HepG2 (cell line): Measurements from ENCODE around the gene GRIK4. TPM values are rescaled to one million over a fixed set of nuclear protein-coding genes. Genes with fewer than 3 reads are reported as not detected.

Experiments
- ATAC-seq: fragments of 200-7000 bp; cut with Tn5 transposase; 3 replicates; pipeline ENCODE4 v1.9.1; 2020; ENCODE audit warnings: mild to moderate bottlenecking, moderate library complexity
- BruUV-seq: library from RNA; stranded (reverse); fragments of 400-500 nt; replicated peaks from 2 replicates; lab custom pipeline; 2021; lab: Mats Ljungman, UMichigan
- CTCF ChIA-PET: fragments of 300-600 bp; formaldehyde crosslinking; extraction: SDS; loops from one replicate; lab custom pipeline; 2021; ENCODE audit warnings: low total read pairs, inconsistent platforms, low intra/inter-chr PET ratio; lab: Yijun Ruan, JAX
- POLR2A ChIA-PET: fragments of 350-600 bp; sonication (Branson Sonifier 250); formaldehyde crosslinking; loops from one replicate; lab custom pipeline; 2020; ENCODE audit warnings: antibody characterized with exemption, inconsistent platforms; lab: Yijun Ruan, JAX
- DNase-seq: peaks from one replicate; pipeline ENCODE4 v3.0.0-alpha.2; 2015; ENCODE audit warnings: low spot score
- FAIRE-seq: peaks from 3 replicates; lab custom pipeline; 2011; peaks lifted over from hg19 to GRCh38; lab: Jason Lieb, UNC
- H2AFZ ChIP-seq: one replicate; pipeline ENCODE4 v1.6.1; 2011; ENCODE audit warnings: low read length, inconsistent platforms
- H3K27ac ChIP-seq: fragments of 300-600 bp; 3 replicates; pipeline ENCODE4 v1.8.0; 2011; ENCODE audit warnings: mixed run types, mild to moderate bottlenecking, mixed read lengths, low read length, inconsistent platforms; ENCODE audit not compliant: insufficient read depth; ENCODE audit errors: extremely low read length
- H3K27me3 ChIP-seq, 2 experiments: fragments of 200-600 bp in 1 of 2; 2 replicates in 1 of 2; 3 replicates in 1 of 2; pipeline versions ENCODE4 v1.6.0 to v1.8.0; 2011; ENCODE audit warnings: low read length in 2 of 2, mild to moderate bottlenecking in 2 of 2, moderate library complexity in 2 of 2, inconsistent platforms in 1 of 2; ENCODE audit not compliant: insufficient read depth in 2 of 2, control insufficient read depth in 1 of 2
- H3K36me3 ChIP-seq, 2 experiments: fragments of 200-600 bp in 1 of 2; replicated peaks in 1 of 2; 2 replicates in 1 of 2; 3 replicates in 1 of 2; pipeline versions ENCODE4 v1.5.1 to v1.8.0; 2011; ENCODE audit warnings: low read length in 2 of 2, inconsistent platforms in 1 of 2; ENCODE audit not compliant: insufficient read depth in 2 of 2, control insufficient read depth in 1 of 2
- H3K4me1 ChIP-seq: 2 replicates; pipeline ENCODE4 v1.5.1; 2012; ENCODE audit warnings: low read length, inconsistent platforms; ENCODE audit not compliant: insufficient read depth
- H3K4me2 ChIP-seq: 2 replicates; pipeline ENCODE4 v1.6.0; 2011; ENCODE audit warnings: low read depth, low read length, inconsistent platforms
- H3K4me3 ChIP-seq, 3 experiments: fragments of 200-600 bp in 1 of 3; sonication (generic), shearing (Covaris generic) in 1 of 3; replicated peaks in 1 of 3; 2 replicates each; pipeline ENCODE4 v1.5.1; 2011 to 2016; ENCODE audit warnings: low read length in 3 of 3, inconsistent platforms in 2 of 3, low read depth in 2 of 3, mild to moderate bottlenecking in 2 of 3, control low read depth in 1 of 3, mixed read lengths in 1 of 3; ENCODE audit not compliant: insufficient read depth in 1 of 3
- H3K79me2 ChIP-seq: one replicate; pipeline ENCODE4 v1.6.1; 2011; ENCODE audit warnings: low read length, inconsistent platforms; ENCODE audit not compliant: insufficient read depth
- H3K9ac ChIP-seq: 2 replicates; pipeline ENCODE4 v1.6.0; 2011; ENCODE audit warnings: mild to moderate bottlenecking, low read depth, low read length, inconsistent platforms; ENCODE audit not compliant: insufficient read depth
- H3K9me3 ChIP-seq: 2 replicates; pipeline ENCODE4 v1.5.1; 2012; ENCODE audit warnings: mild to moderate bottlenecking, low read length
- H4K20me1 ChIP-seq: 2 replicates; pipeline ENCODE4 v1.6.0; 2011; ENCODE audit warnings: inconsistent platforms, mild to moderate bottlenecking, low read length, moderate library complexity; ENCODE audit not compliant: insufficient read depth
- CEBPB ChIP-seq: IDR thresholded peaks from 2 replicates; pipeline ENCODE4 v1.6.1; 2011; ENCODE audit warnings: low read depth, low read length, improper control_type of control experiment, borderline replicate concordance
- CEBPG ChIP-seq: IDR thresholded peaks from 2 replicates; pipeline ENCODE4 v1.6.1; 2016
- FOXC1 ChIP-seq: sonication (generic); formaldehyde crosslinking; IDR thresholded peaks from 2 replicates; pipeline ENCODE4 v1.8.0; 2022; ENCODE audit warnings: mild to moderate bottlenecking, missing genetic modification reagents, borderline replicate concordance
- HNF1A ChIP-seq, 2 experiments: sonication (generic) in 1 of 2; formaldehyde crosslinking in 1 of 2; IDR thresholded peaks; 2 replicates each; pipeline versions ENCODE4 v1.4.0 to v1.6.1; 2016 to 2020; ENCODE audit warnings: borderline replicate concordance in 1 of 2, low read depth in 1 of 2, mild to moderate bottlenecking in 1 of 2, missing genetic modification reagents in 1 of 2
- HNF4A ChIP-seq: sonication (generic); formaldehyde crosslinking; IDR thresholded peaks from 2 replicates; pipeline ENCODE4 v1.4.0; 2020; ENCODE audit warnings: missing genetic modification reagents
- HNF4G ChIP-seq, 2 experiments: sonication (generic) in 1 of 2; formaldehyde crosslinking in 1 of 2; IDR thresholded peaks; 2 replicates each; pipeline versions ENCODE4 v1.4.0 to v1.6.1; 2011 to 2020; ENCODE audit warnings: borderline replicate concordance in 2 of 2, low read depth in 2 of 2, mild to moderate bottlenecking in 2 of 2, low read length in 1 of 2, missing genetic modification reagents in 1 of 2, moderate library complexity in 1 of 2
- MTF2 ChIP-seq: sonication (generic); formaldehyde crosslinking; IDR thresholded peaks from 2 replicates; pipeline ENCODE4 v1.5.0; 2020; ENCODE audit warnings: missing genetic modification reagents, borderline replicate concordance
- WGBS: methylation state at CpG from one replicate; pipeline ENCODE4 v1.1.6; 2017; ENCODE audit warnings: low lambda C conversion rate; 5-methylcytosine and 5-hydroxymethylcytosine counted together
- in situ Hi-C: cut with HindIII; loops from 2 replicates; pipeline ENCODE4 v1.10.0; 2017; ENCODE audit warnings: low pct_unique_long_range_greater_than_20kb; ENCODE audit not compliant: extremely low pct_ligation_motif_present
- intact Hi-C: fragments of 100-400 bp; cut with micrococcal nuclease; formaldehyde crosslinking; loops from one replicate; pipeline ENCODE4 v1.10.0; 2022; ENCODE audit not compliant: unreplicated experiment
- polyA plus RNA-seq, 8 experiments: library from polyadenylated mRNA; depleted of rRNA in 3 of 8; stranded (reverse) in 7 of 8; unstranded in 1 of 8; fragments of >200 nt; fragmentation: Illumina TruSeq in 4 of 8; extraction: Trizol in 4 of 8; gene quantifications; 2 replicates each; pipeline versions ENCODE4 v1.2.1 to v1.2.3, GENCODE V29; 2011 to 2016; ENCODE audit warnings: low read depth in 4 of 8, missing spikeins in 1 of 8, mixed read lengths in 1 of 8; ENCODE audit not compliant: insufficient read depth in 1 of 8
- total RNA-seq, 5 experiments: library from RNA; depleted of rRNA; stranded (reverse); fragments of >200 nt; fragmentation: Illumina TruSeq; extraction: Trizol; gene quantifications; 2 replicates each; pipeline ENCODE4 v1.2.3, GENCODE V29; 2016; ENCODE audit warnings: low read depth in 1 of 5
- TF ChIP-seq, protein P1 (sequence below): sonication (generic); formaldehyde crosslinking; IDR thresholded peaks from 2 replicates; pipeline ENCODE4 v1.8.1; 2023; ENCODE audit warnings: mild to moderate bottlenecking, missing genetic modification reagents

Gene GRIK4
- total and polyA plus RNA-seq, 2 of the 13 experiments (the other 11 are each of a cell fraction or from before 2014, with no cell fraction given): 0.04 to 0.07 TPM

- peak; percentile 39; the same call in 1 of the 2 replicates for TF ChIP-seq HNF1A (IDR thresholded peaks at IDR 0.05; ENCODE audit: low read depth)
- TF ChIP-seq HNF1A (CRISPR knock-in tag; IDR thresholded peaks at IDR 0.05; ENCODE audit: borderline replicate concordance): no peak; the same call in 1 of the 2 replicates
These were observed 382.1 kb downstream of the GRIK4 start (continued) for GRCh38 chr11:120893440-120894201.

DNA sequence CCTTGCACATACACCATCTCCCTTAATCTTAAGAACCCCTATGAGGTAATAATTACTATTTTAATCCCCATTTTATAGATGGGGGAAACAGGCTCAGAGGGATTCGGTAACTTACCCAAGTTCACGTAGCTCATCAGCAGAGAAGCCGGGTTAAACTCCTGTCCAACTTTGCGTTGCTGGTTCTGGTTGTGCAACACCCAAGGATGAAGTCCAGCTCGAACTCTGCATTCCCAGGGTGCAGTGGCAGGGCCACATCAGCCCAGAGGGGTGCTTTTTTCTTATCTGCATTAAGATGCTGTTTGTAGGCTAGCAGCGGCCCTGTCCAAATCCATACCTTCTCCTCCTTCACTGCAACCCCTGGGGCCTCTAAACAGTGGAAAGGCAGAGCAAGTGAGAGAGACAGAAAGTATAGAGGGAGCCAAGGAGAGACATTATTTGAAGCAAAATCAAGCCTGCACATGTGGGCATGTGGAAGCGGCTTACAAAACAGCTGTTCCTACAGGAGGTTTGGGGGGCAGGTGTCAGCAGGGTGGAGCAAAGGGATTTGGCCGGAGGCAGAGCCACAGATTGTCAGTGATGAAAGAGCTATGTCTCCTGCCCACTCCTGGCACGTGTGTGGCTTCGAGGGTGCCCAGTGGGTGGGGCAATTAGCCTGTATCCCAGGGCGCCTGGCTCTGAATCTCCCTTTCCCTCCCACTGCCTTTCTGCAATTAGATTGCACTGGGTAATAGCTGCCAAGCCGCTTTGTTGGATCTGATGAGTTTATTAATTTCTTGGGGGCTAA is 382.8 kb downstream of the GRIK4 start:
- whole genome bisulfite sequencing: 12% methylated on average over 9 of the region's 12 CpGs
- Histone ChIP-seq H3K79me2 (no peaks in the 10 kb centered on the region), H3K27me3 (peaks cover 0 to 4% of the 10 kb centered on the region in 2 experiments; a peak in 1 of 5 replicates), H4K20me1 (no peaks in the 10 kb centered on the region), H3K27ac (peak overlapping the region; percentile 19), H3K36me3 (no peaks in the 10 kb centered on the region), H3K9me3 (no peaks in the 10 kb centered on the region), H3K9ac (no peak overlapping the region), H3K4me3 (no peak overlapping the region), H2AFZ (no peak overlapping the region), H3K4me1 (peaks cover 29% of the 10 kb centered on the region), H3K4me2 (peak overlapping the region; percentile 66; the same call in 1 of the 2 replicates)
- no peak for DNase-seq
- peak; percentile 37 for ATAC-seq
- ChIA-PET POLR2A (no interaction called here), CTCF (no interaction called here)
- no TSS peak for BruUV-seq
- intact Hi-C loops: no loop called here
- in situ Hi-C loops: no loop called here
- FAIRE-seq: no peak
- TF ChIP-seq CEBPG (CRISPR knock-in tag) (peak; percentile 47; the same call in 1 of the 2 replicates), MTF2 (CRISPR knock-in tag) (0 out of 2 replicates have a peak, but pooled peaks have one; percentile 33), CEBPB (peak; percentile 75; the same call in 1 of the 2 replicates), FOXC1 (CRISPR knock-in tag) (0 out of 2 replicates have a peak, but pooled peaks have one; percentile 33), HNF4G (IDR thresholded peaks at IDR 0.05; ENCODE audit: borderline replicate concordance, low read depth, low read length) (no peak), HNF4G (CRISPR knock-in tag; IDR thresholded peaks at IDR 0.05; ENCODE audit: borderline replicate concordance, low read depth) (no peak), HNF4A (CRISPR knock-in tag) (peak; percentile 56)
- TF ChIP-seq, protein P1, sequence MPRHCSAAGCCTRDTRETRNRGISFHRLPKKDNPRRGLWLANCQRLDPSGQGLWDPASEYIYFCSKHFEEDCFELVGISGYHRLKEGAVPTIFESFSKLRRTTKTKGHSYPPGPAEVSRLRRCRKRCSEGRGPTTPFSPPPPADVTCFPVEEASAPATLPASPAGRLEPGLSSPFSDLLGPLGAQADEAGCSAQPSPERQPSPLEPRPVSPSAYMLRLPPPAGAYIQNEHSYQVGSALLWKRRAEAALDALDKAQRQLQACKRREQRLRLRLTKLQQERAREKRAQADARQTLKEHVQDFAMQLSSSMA (CRISPR knock-in tag): no peak
